HL-60/S4 treated with retinoic acid at 250 ng/mL for 4 days and 3 days (cell line): ENCODE results near the gene NFAT5.
"Not testable (repeated sequence)": the region's sequence is repeated elsewhere in the genome, so short reads cannot be mapped to it uniquely, and the experiment has no call there.

Source experiments
- in situ Hi-C: fragments of 300-500 bp; cut with MboI; formaldehyde crosslinking; loops from 2 replicates; pipeline ENCODE4 v1.7.0; 2022; ENCODE audit warnings: low sequenced_read_pairs

Gene NFAT5

GRCh38 chr16:69727916-69728270 is 162.1 kb downstream of the NFAT5 start:
- in situ Hi-C loops, result no loop called here

- in situ Hi-C loops, result not testable (repeated sequence)
Measured at GRCh38 chr16:69729030-69729429, 163.3 kb downstream of the NFAT5 start.

DNA sequence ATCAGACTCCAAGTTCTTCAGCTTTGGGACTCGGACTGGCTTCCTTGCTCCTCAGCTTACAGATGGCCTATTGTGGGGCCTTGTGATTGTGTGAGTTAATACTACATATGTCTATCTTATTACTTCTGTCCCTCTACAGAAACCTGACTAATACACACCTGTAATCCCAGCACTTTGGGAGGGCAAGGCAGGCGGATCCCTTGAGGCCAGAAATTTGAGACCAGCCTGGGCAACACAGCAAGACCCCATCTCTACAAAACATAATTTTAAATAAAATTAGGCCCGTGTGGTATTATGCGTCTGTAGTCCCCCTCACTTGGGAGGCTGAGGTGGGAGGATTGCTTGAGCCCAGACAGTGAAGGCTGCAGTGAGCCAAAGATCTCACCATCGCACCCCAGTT is 165.5 kb downstream of the NFAT5 start:
- in situ Hi-C loops, result not testable (repeated sequence)

GRCh38 chr16:69732101-69732500 is 166.3 kb downstream of the NFAT5 start:
- in situ Hi-C loops, result no loop called here

DNA sequence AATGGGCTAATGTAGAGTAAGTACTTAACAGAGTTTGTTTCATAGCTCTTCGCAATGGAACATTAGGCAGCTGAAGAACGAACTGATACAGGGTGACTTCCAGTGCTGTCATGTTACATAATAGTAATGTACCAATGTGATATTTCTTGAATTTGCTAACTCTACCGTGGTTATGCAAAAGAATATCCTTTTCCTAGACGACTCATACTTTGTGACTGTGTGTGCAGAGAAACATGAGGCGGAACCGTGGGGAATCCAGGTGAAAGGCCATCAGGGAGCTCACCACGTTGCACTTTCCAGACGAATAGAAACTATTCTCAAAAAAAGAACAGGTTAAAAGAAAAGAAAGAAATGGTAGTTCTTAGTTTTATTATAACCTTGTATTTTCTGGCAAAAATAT is 175.8 kb downstream of the NFAT5 start:
- in situ Hi-C loops, result no loop called here

GRCh38 chr16:69741951-69742904 is 176.5 kb downstream of the NFAT5 start:
- in situ Hi-C loops, result no loop called here

- in situ Hi-C loops, result no loop called here
Measured at GRCh38 chr16:69744363-69745231, 178.8 kb downstream of the NFAT5 start.

DNA sequence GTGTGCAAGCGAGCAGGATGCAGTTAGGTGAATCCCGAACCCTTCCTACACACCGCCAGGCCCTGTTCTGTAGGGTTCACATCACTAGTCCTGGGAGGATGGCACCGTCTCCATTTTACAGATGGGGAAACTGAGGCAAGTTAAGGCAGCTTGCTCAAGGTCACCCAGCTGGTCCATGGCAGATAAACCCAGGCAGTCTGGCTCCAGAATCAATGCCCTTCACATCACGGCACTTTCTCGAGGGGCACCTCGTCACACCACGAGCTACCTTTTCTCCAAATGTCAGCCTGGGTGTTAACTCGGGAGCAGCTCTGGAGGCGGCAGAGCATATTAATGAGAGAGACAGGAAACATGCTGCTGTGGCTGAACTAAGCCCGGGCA is 179.5 kb downstream of the NFAT5 start:
- in situ Hi-C loops, result no loop called here

DNA sequence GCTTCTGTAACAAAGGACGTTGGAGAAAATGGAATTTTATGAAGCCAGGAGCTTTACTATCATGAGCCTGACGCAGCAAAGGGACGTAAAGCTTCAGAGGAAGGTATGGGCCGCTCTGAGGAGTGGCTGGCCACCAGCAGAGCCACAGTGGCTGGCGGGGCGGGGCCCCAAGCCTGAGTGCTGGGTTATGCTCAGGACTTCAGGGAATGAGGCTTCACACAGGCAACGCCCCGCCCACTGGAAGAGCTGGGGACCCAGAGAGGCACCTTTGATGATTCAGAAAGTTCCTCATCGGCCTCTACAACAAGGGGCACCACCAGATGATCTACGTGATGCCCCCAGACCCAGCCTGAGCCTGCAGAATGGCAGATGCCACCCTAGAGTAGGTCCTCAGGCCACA is 180.2 kb downstream of the NFAT5 start:
- in situ Hi-C loops, result no loop called here

GRCh38 chr16:69747115-69747514 is 181.3 kb downstream of the NFAT5 start:
- in situ Hi-C loops, result no loop called here

DNA sequence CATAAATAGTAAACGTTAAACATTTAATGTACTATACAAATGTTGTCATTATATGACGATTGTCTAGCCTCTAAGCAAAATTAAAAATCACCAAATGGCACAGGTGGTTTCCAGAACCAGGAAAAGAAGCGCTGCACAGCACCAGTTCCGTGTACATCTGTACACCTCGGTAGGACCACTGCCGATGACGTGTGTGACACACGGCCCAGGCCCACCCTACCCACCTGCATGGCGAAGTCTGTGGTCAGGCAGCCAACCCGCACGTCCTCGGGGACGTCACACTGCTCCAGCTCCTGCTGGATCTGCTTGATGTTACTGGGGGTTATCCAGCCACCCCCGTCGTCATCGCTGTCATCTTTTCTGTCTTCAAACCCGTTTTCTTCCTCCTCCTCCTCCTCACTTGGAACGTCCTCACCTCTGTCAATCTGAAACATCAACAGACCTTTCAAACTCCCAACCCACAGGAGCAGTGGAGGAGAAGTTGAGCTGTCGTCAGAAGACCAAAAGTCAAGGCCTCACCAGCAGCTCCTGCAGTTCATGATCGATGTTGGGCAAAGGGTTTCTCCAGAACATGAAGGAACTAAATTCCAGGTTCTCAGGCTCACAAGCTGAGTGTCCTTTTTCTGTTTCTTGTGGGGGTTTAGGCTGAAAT is 183.1 kb downstream of the NFAT5 start:
- in situ Hi-C loops, result no loop called here

DNA sequence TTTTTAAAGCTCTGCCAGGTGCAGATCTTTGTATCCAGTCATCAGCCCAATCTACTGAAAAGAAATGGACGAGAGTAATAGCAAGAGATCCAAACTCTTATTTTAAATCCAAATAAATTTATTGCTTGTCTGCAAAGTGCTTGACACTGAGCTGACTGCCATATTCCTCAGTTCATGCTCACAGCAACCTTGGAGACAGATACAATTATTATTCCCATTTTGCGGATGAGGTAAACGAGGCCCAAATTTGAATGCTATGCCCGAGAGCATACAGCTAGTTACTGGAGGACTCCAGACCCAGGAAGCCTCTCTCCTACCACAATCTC is 188.3 kb downstream of the NFAT5 start:
- in situ Hi-C loops, result no loop called here
